GM12892 (cell line): ENCODE data around the gene PTPRK.
A peak's percentile ranks its signal among the peaks of the same experiment; 100 is the strongest.

ENCODE experiments used
- DNase-seq: peaks from one replicate; pipeline ENCODE4 v3.0.0; 2011; ENCODE audit not compliant: insufficient read length
- FAIRE-seq: peaks from 2 replicates; lab custom pipeline; 2011; peaks lifted over from hg19 to GRCh38; lab: Jason Lieb, UNC
- POLR2A ChIP-seq: IDR thresholded peaks from 2 replicates; pipeline ENCODE4 v1.6.1; 2011; ENCODE audit warnings: low read depth, low read length, control low read depth
- POLR2AphosphoS5 ChIP-seq: IDR thresholded peaks from 2 replicates; pipeline ENCODE4 v1.6.1; 2011; ENCODE audit warnings: low read depth, low read length, control low read depth
- TAF1 ChIP-seq: IDR thresholded peaks from 2 replicates; pipeline ENCODE4 v1.6.1; 2011; ENCODE audit warnings: low read depth, mild to moderate bottlenecking, control low read depth, low read length, borderline replicate concordance

The PTPRK gene

DNA sequence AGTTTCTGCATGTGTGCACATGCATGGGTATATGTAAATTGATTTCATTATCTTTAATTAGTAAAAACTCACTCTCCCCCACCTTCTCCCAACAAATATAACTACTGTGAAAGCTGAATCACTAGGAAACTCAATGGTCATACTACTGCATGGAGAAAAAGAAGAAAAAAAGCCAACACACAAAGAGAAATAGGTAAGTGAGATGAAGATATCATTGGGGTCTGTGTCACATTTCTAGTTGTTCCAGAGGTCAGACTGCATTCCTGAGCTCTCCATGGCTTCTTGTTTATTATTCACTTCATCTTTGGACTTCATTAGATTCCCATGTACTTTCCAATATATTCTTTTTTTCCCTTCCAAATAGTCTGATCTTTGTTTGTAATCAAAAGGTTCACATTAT is 98.2 kb downstream of the PTPRK start:
- no peak for FAIRE-seq
- TF ChIP-seq TAF1 (no peak), POLR2AphosphoS5 (no peak), POLR2A (no peak)
- DNase-seq: no peak

- DNase-seq (no peak), FAIRE-seq (no peak)
- TF ChIP-seq POLR2A (no peak), TAF1 (no peak), POLR2AphosphoS5 (no peak)
Observed at GRCh38 chr6:128421788-128422187, 98.6 kb downstream of the PTPRK start.

DNA sequence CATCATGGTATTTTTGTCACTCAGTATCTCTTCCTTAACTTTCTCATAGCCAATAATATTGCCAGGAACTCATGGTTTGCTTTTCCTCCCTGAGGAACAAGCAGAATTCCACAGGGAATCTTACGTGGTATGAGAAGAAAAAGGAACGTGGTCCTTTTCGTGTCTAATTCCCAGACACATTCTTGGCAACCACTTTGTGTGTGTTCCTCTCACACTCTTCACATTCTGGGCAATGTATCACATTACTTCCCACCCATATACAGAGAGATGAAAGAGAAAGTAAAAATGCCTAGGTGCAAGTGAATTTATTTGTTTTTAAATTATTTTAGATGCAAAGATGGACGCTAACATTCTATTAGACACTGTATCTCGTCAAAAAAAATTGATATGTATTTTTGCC is 102.7 kb downstream of the PTPRK start:
- no peak for DNase-seq
- no peak for FAIRE-seq
- no peak for TF ChIP-seq POLR2AphosphoS5
- no peak for TF ChIP-seq TAF1
- no peak for TF ChIP-seq POLR2A

DNA sequence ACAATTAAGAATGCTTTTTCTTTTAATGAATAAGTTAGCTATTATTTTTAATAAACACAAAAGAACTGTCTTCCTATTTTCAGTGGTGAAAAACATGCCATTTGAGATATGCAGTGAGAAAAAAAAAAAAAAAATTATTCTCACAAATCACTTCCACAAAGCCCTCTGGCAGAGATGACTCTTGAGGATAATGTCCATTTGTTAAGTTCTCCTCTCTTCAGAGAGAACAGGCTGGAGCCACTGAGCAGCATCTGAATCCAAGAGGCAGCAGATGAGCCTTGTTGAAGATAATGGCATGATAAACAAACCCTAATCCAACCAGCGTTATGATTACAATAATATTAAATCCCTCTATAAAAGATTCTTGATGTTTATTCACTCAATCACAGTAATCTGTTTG is 105.0 kb downstream of the PTPRK start:
- no peak for FAIRE-seq
- no peak for DNase-seq

GRCh38 chr6:128414943-128415342 is 105.5 kb downstream of the PTPRK start:
- TF ChIP-seq POLR2AphosphoS5 (no peak), POLR2A (no peak), TAF1 (no peak)

More for the DNA sequence above, 105.0 kb downstream of the PTPRK start:
- no peak for TF ChIP-seq POLR2A
- TF ChIP-seq TAF1: no peak
- no peak for TF ChIP-seq POLR2AphosphoS5

GRCh38 chr6:128413291-128413690 is 107.1 kb downstream of the PTPRK start:
- DNase-seq: no peak
- no peak for FAIRE-seq
- no peak for TF ChIP-seq TAF1
- no peak for TF ChIP-seq POLR2A
- no peak for TF ChIP-seq POLR2AphosphoS5

More at GRCh38 chr6:128414943-128415342, 105.5 kb downstream of the PTPRK start:
- DNase-seq (no peak), FAIRE-seq (no peak)

- DNase-seq (no peak), FAIRE-seq (no peak)
- TF ChIP-seq TAF1 (no peak), POLR2AphosphoS5 (no peak), POLR2A (no peak)
Observed at GRCh38 chr6:128412680-128413079, 107.7 kb downstream of the PTPRK start.

DNA sequence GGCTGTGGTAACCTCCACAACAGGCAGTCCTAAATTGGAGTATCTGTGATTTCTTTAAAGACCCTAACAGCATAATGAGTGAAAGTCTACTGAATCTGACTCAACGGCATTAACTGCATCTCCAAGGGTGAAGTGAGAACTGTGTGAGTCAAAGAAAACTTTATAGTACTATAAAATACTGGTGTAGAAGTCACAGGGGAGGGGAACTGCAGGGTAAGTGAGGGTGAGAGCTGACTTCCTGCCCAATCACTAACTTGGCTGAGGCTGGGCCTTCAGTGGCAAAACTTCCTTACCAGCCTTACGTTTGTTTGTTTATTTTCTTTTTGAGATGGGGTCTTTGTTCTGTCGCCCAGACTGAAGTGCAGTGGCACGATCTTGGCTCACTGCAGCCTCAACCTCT is 109.8 kb downstream of the PTPRK start:
- no peak for FAIRE-seq
- TF ChIP-seq POLR2AphosphoS5 (no peak), TAF1 (no peak), POLR2A (no peak)
- no peak for DNase-seq

DNA sequence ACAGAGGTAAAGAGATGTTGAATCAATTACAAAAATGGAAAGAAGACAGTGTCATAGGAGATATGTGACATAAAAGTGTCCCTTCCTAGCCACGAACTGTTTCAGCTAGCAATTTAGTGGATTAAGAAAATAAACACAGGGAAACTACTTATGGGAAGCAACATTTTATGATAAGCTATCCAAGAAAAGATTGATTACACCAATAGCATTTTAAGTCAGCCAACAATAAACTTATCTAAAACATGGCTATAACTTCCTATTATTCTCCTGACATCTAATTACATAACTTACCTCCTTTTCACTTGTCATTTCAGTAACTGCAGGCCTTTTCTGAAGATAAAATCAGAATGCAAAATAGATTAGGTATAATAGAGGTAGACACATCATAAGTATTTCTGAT is 111.4 kb downstream of the PTPRK start:
- DNase-seq (no peak), FAIRE-seq (peak; percentile 21)
- TF ChIP-seq POLR2A (no peak), TAF1 (no peak), POLR2AphosphoS5 (no peak)

GRCh38 chr6:128406453-128406852 is 113.9 kb downstream of the PTPRK start:
- DNase-seq (no peak), FAIRE-seq (no peak)
- no peak for TF ChIP-seq POLR2AphosphoS5
- no peak for TF ChIP-seq TAF1
- no peak for TF ChIP-seq POLR2A

GRCh38 chr6:128403618-128404444 is 116.6 kb downstream of the PTPRK start:
- TF ChIP-seq POLR2A (no peak), POLR2AphosphoS5 (no peak), TAF1 (no peak)
- FAIRE-seq: no peak
- no peak for DNase-seq

DNA sequence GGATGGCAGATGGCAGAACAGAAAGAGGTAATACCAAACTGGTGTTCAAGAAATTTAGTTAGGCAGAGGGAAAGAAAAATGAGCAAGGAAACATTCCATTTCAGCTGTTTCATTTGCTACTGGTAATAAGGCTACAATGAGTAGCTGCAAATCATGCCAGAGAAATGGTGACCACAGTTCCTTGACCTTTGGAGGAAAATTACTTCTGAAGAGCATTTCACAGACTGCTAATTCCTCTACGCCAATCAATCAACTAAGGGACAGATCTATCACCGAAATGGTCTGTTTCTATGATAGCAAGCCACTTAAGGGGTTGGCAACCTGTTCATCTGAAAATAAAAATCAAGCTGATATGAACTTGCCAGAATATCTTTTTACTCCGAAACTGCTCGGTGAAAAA is 119.5 kb downstream of the PTPRK start:
- DNase-seq: no peak
- TF ChIP-seq POLR2AphosphoS5 (no peak), TAF1 (no peak), POLR2A (no peak)
- no peak for FAIRE-seq

DNA sequence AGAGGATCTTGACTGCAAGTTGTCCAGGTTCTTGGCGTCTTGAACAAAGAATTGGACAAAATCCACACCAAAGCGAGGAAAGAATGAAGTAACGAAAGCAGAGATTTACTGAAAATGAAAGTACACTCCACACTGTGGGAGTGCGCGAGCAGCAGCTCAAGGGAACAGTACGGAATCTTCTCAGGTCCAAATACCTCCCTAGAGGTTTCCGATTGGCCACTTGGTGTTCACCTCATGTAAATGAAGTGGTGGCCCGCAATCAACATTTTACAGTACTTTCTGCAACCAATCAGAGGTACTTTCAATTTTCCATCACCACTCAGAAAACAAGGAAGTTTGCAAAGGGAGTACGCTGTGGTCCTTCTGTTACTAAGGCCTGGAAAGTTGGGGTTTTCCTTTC is 122.4 kb downstream of the PTPRK start:
- TF ChIP-seq POLR2A (no peak), POLR2AphosphoS5 (no peak), TAF1 (no peak)
- FAIRE-seq (no peak), DNase-seq (no peak)
